GM23338 (cell line): ENCODE data around the gene EDIL3. TPM values are rescaled to one million over a fixed set of nuclear protein-coding genes. Genes with fewer than 3 reads are reported as not detected.

Experiments
- ATAC-seq: fragments of 200-7000 bp; cut with Tn5 transposase; 3 replicates; pipeline ENCODE4 v1.9.1; 2020
- DNase-seq: peaks from one replicate; pipeline ENCODE4 v3.0.0-alpha.2; 2015; ENCODE audit warnings: low spot score
- H2AFZ ChIP-seq: fragments of 200-600 bp; sonication (generic); 2 replicates; pipeline ENCODE4 v1.8.0; 2016; ENCODE audit warnings: antibody characterized with exemption, mild to moderate bottlenecking, moderate library complexity
- H3F3A ChIP-seq: fragments of 200-600 bp; sonication (generic); replicated peaks from 2 replicates; pipeline ENCODE4 v1.8.0; 2017; ENCODE audit warnings: antibody characterized with exemption, mixed run types, low read depth
- H3K27ac ChIP-seq: fragments of 200-600 bp; sonication (generic); 2 replicates; pipeline ENCODE4 v1.6.1; 2016; ENCODE audit warnings: low read depth
- H3K27me3 ChIP-seq: fragments of 200-600 bp; sonication (generic); 2 replicates; pipeline ENCODE4 v1.8.0; 2016; ENCODE audit warnings: mild to moderate bottlenecking, mixed run types, moderate library complexity; ENCODE audit not compliant: insufficient read depth
- H3K36me3 ChIP-seq: fragments of 200-600 bp; sonication (generic); 2 replicates; pipeline ENCODE4 v1.8.0; 2016; ENCODE audit warnings: mild to moderate bottlenecking; ENCODE audit not compliant: insufficient read depth
- H3K4me1 ChIP-seq: fragments of 200-600 bp; sonication (generic); 2 replicates; pipeline ENCODE4 v1.8.0; 2016; ENCODE audit warnings: mild to moderate bottlenecking, moderate library complexity; ENCODE audit not compliant: insufficient read depth
- H3K4me2 ChIP-seq: fragments of 200-600 bp; sonication (generic); 2 replicates; pipeline ENCODE4 v1.7.1; 2017; ENCODE audit warnings: mixed run types
- H3K4me3 ChIP-seq: fragments of 200-600 bp; sonication (generic); 2 replicates; pipeline ENCODE4 v1.6.1; 2016; ENCODE audit warnings: mixed run types
- H3K79me2 ChIP-seq: fragments of 200-600 bp; sonication (generic); replicated peaks from 2 replicates; pipeline ENCODE4 v1.8.0; 2017; ENCODE audit warnings: mild to moderate bottlenecking; ENCODE audit not compliant: insufficient read depth
- H3K9me2 ChIP-seq: fragments of 200-600 bp; sonication (generic); 2 replicates; pipeline ENCODE4 v1.8.0; 2017; ENCODE audit not compliant: insufficient read depth
- H4K20me1 ChIP-seq: fragments of 200-600 bp; sonication (generic); replicated peaks from 2 replicates; pipeline ENCODE4 v1.8.0; 2017; ENCODE audit warnings: mild to moderate bottlenecking; ENCODE audit not compliant: insufficient read depth
- H3K27ac Mint-ChIP-seq: 2 replicates; pipeline ENCODE4 v1.8.0; 2020; ENCODE audit warnings: inconsistent platforms, mild to moderate bottlenecking, moderate library complexity, mixed read lengths
- H3K27me3 Mint-ChIP-seq: 3 replicates; pipeline ENCODE4 v1.8.0; 2022; ENCODE audit warnings: low read depth, mild to moderate bottlenecking, moderate library complexity, mixed read lengths, inconsistent platforms; ENCODE audit not compliant: insufficient read depth, poor library complexity
- H3K36me3 Mint-ChIP-seq: 3 replicates; pipeline ENCODE4 v1.8.0; 2021; ENCODE audit warnings: low read depth, mild to moderate bottlenecking, inconsistent platforms, moderate library complexity, mixed read lengths
- H3K4me1 Mint-ChIP-seq: 3 replicates; pipeline ENCODE4 v1.8.0; 2020; ENCODE audit warnings: mild to moderate bottlenecking, inconsistent platforms, mixed read lengths
- H3K4me3 Mint-ChIP-seq: 3 replicates; pipeline ENCODE4 v1.8.0; 2021; ENCODE audit warnings: moderate library complexity, mild to moderate bottlenecking, inconsistent platforms, mixed read lengths
- H3K9me3 Mint-ChIP-seq: 3 replicates; pipeline ENCODE4 v1.8.0; 2020; ENCODE audit warnings: moderate library complexity, mild to moderate bottlenecking, inconsistent platforms, mixed read lengths
- CREB1 ChIP-seq: fragments of 250-450 bp; sonication (Bioruptor Pico); IDR thresholded peaks from 2 replicates; pipeline ENCODE4 v1.5.0; 2020; ENCODE audit warnings: low read depth, mild to moderate bottlenecking, moderate library complexity
- CTCF ChIP-seq, 2 experiments: fragments of 200-600 bp in 1 of 2; sonication (generic) in 1 of 2; conservative IDR thresholded peaks; 2 replicates each; pipeline versions ENCODE4 v1.5.1 to v1.6.1; 2016 to 2017; ENCODE audit warnings: antibody characterized with exemption in 2 of 2, low read depth in 2 of 2, mild to moderate bottlenecking in 2 of 2, moderate library complexity in 1 of 2
- EZH2 ChIP-seq: fragments of 200-600 bp; sonication (generic); IDR thresholded peaks from one replicate; pipeline ENCODE4 v1.8.0; 2017; ENCODE audit warnings: antibody characterized with exemption, mild to moderate bottlenecking, low read depth; ENCODE audit not compliant: unreplicated experiment
- EZH2phosphoT487 ChIP-seq: fragments of 200-600 bp; sonication (generic); IDR thresholded peaks from one replicate; pipeline ENCODE4 v1.8.1; 2018; ENCODE audit warnings: antibody characterized with exemption; ENCODE audit not compliant: unreplicated experiment
- JUNB ChIP-seq: IDR thresholded peaks from one replicate; pipeline ENCODE4 v1.6.1; 2016; ENCODE audit warnings: antibody characterized with exemption; ENCODE audit not compliant: unreplicated experiment
- NANOG ChIP-seq: IDR thresholded peaks from 2 replicates; pipeline ENCODE4 v1.6.1; 2016; ENCODE audit warnings: antibody characterized with exemption, borderline replicate concordance
- POLR2AphosphoS5 ChIP-seq: IDR thresholded peaks from 2 replicates; pipeline ENCODE4 v1.6.1; 2016; ENCODE audit warnings: antibody characterized with exemption, low read depth
- REST ChIP-seq: IDR thresholded peaks from one replicate; pipeline ENCODE4 v1.6.1; 2018; ENCODE audit warnings: antibody characterized with exemption; ENCODE audit not compliant: unreplicated experiment
- STAT1 ChIP-seq: IDR thresholded peaks from one replicate; pipeline ENCODE4 v1.6.1; 2016; ENCODE audit warnings: antibody characterized with exemption; ENCODE audit not compliant: unreplicated experiment
- ZNF114 ChIP-seq: fragments of 250-450 bp; sonication (Bioruptor Pico); IDR thresholded peaks from 2 replicates; pipeline ENCODE4 v1.5.0; 2020; ENCODE audit warnings: mild to moderate bottlenecking, moderate library complexity
- ZNF331 ChIP-seq: fragments of 250-450 bp; sonication (Bioruptor Pico); IDR thresholded peaks from 2 replicates; pipeline ENCODE4 v1.5.0; 2020; ENCODE audit warnings: low read depth, mild to moderate bottlenecking, moderate library complexity
- ZNF462 ChIP-seq: fragments of 250-450 bp; sonication (Bioruptor Pico); IDR thresholded peaks from 2 replicates; pipeline ENCODE4 v1.5.0; 2020; ENCODE audit warnings: mild to moderate bottlenecking, moderate library complexity
- polyA plus RNA-seq: library from polyadenylated mRNA; unstranded; fragments of >200 nt; fragmentation: Nextera tagmentation; extraction: Ambion mirVana; gene quantifications from 2 replicates; pipeline ENCODE4 v1.2.1, GENCODE V29; 2016
- total RNA-seq: library from RNA; depleted of rRNA; stranded (reverse); fragments of >200 nt; shearing (Covaris generic); gene quantifications from 2 replicates; pipeline ENCODE4 v1.2.3, GENCODE V29; 2014
- TF ChIP-seq, protein P1 (sequence below): IDR thresholded peaks from 2 replicates; pipeline ENCODE4 v1.6.1; 2016; ENCODE audit warnings: antibody characterized with exemption

EDIL3 gene
- total and polyA plus RNA-seq, 2 experiments from 2014 or later: 43.3 to 61.9 TPM

- Histone ChIP-seq H3K4me2 (no peak overlapping the region), H3K27ac (no peak overlapping the region), H3K36me3 (no peaks in the 10 kb centered on the region), H3F3A (no peaks in the 10 kb centered on the region), H2AFZ (no peak overlapping the region), H4K20me1 (no peaks in the 10 kb centered on the region), H3K4me3 (no peak overlapping the region), H3K4me1 (peaks cover 33% of the 10 kb centered on the region), H3K27me3 (no peaks in the 10 kb centered on the region), H3K9me2 (no peaks in the 10 kb centered on the region), H3K79me2 (peaks cover 6% of the 10 kb centered on the region)
- Mint-ChIP-seq H3K4me3 (no peak overlapping the region), H3K36me3 (no peaks in the 10 kb centered on the region), H3K27ac (peak overlapping the region; percentile 26; the same call in 1 of the 2 replicates), H3K27me3 (no peaks in the 10 kb centered on the region), H3K9me3 (no peaks in the 10 kb centered on the region), H3K4me1 (peaks cover 39% of the 10 kb centered on the region)
- DNase-seq (no peak), ATAC-seq (no peak)
- no peak for TF ChIP-seq NANOG
- no peak for TF ChIP-seq EZH2phosphoT487
- TF ChIP-seq ZNF462: no peak
- TF ChIP-seq EZH2: no peak
- no peak for TF ChIP-seq CREB1
- TF ChIP-seq, protein P1, sequence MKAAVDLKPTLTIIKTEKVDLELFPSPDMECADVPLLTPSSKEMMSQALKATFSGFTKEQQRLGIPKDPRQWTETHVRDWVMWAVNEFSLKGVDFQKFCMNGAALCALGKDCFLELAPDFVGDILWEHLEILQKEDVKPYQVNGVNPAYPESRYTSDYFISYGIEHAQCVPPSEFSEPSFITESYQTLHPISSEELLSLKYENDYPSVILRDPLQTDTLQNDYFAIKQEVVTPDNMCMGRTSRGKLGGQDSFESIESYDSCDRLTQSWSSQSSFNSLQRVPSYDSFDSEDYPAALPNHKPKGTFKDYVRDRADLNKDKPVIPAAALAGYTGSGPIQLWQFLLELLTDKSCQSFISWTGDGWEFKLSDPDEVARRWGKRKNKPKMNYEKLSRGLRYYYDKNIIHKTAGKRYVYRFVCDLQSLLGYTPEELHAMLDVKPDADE: no peak
- TF ChIP-seq POLR2AphosphoS5: no peak
- TF ChIP-seq ZNF331 (CRISPR knock-in tag): no peak
- no peak for TF ChIP-seq JUNB
- no peak for TF ChIP-seq STAT1
- no peak for TF ChIP-seq ZNF114
- no peak for TF ChIP-seq REST
- no peak for TF ChIP-seq CTCF (conservative IDR thresholded peaks at IDR 0.05; ENCODE audit: low read depth in 2 of 2)
Observed at GRCh38 chr5:84343171-84343570, 41.5 kb downstream of the EDIL3 start.
